H1 (cell line): ENCODE data around the gene TUBB4B. TPM values are rescaled to one million over a fixed set of nuclear protein-coding genes. Genes with fewer than 3 reads are reported as not detected.

Experiments
- CTCF ChIA-PET: fragments of 300-600 bp; sonication (Branson Sonifier 250); formaldehyde crosslinking; loops from one replicate; lab custom pipeline; 2021; ENCODE audit not compliant: partially characterized antibody; lab: Charles Lee
- POLR2A ChIA-PET: fragments of 300-600 bp; sonication (Branson Sonifier 250); formaldehyde crosslinking; loops from one replicate; lab custom pipeline; 2021; ENCODE audit warnings: inconsistent platforms; ENCODE audit not compliant: partially characterized antibody; lab: Charles Lee
- DNase-seq, 2 experiments: peaks; one replicate each; pipeline versions ENCODE4 v3.0.0 to v3.0.0-alpha.2; 2010 to 2022; ENCODE audit warnings: low spot score in 2 of 2, low read depth in 1 of 2, mixed read lengths in 1 of 2
- FAIRE-seq: peaks from 2 replicates; lab custom pipeline; 2011; peaks lifted over from hg19 to GRCh38; lab: Jason Lieb, UNC
- H2AFZ ChIP-seq: 2 replicates; pipeline ENCODE4 v1.8.1; 2012; ENCODE audit warnings: low read length, inconsistent platforms
- H2AK5ac ChIP-seq: 2 replicates; pipeline ENCODE4 v1.6.1; 2013; ENCODE audit warnings: low read depth, low read length
- H2BK120ac ChIP-seq: replicated peaks from 2 replicates; pipeline ENCODE3; 2013; ENCODE audit warnings: low read depth, low read length, inconsistent platforms
- H2BK12ac ChIP-seq: 2 replicates; pipeline ENCODE4 v1.6.1; 2013; ENCODE audit warnings: low read depth, low read length
- H2BK15ac ChIP-seq: 2 replicates; pipeline ENCODE4 v1.6.1; 2013; ENCODE audit warnings: low read length
- H2BK20ac ChIP-seq: 2 replicates; pipeline ENCODE4 v1.6.1; 2013; ENCODE audit warnings: low read length
- H2BK5ac ChIP-seq: 2 replicates; pipeline ENCODE4 v1.6.1; 2013; ENCODE audit warnings: low read depth, low read length
- H3K14ac ChIP-seq: 2 replicates; pipeline ENCODE4 v1.6.1; 2013; ENCODE audit warnings: inconsistent platforms; ENCODE audit not compliant: insufficient read length
- H3K18ac ChIP-seq: 2 replicates; pipeline ENCODE4 v1.6.1; 2013; ENCODE audit warnings: low read length; ENCODE audit errors: extremely low read depth
- H3K23ac ChIP-seq: 2 replicates; pipeline ENCODE4 v1.6.1; 2013; ENCODE audit warnings: inconsistent platforms; ENCODE audit not compliant: insufficient read length
- H3K23me2 ChIP-seq: 2 replicates; pipeline ENCODE4 v1.6.1; 2013; ENCODE audit warnings: low read depth, low read length
- H3K27ac ChIP-seq: 2 replicates; pipeline ENCODE4 v1.6.1; 2011; ENCODE audit warnings: low read depth, low read length, inconsistent platforms
- H3K27me3 ChIP-seq, 4 experiments: replicated peaks in 1 of 4; 1 replicate in 1 of 4; 2 replicates in 3 of 4; pipeline versions ENCODE4 v1.6.1 to v1.8.1; 2011 to 2013; ENCODE audit warnings: low read length in 3 of 4, mild to moderate bottlenecking in 3 of 4, inconsistent platforms in 2 of 4, mixed read lengths in 2 of 4, moderate library complexity in 1 of 4; ENCODE audit not compliant: control insufficient read depth in 3 of 4, insufficient read depth in 3 of 4; ENCODE audit errors: extremely low read depth in 1 of 4
- H3K36me3 ChIP-seq, 4 experiments: 2 replicates each; pipeline versions ENCODE4 v1.6.1 to v1.8.1; 2011 to 2013; ENCODE audit warnings: mild to moderate bottlenecking in 4 of 4, low read length in 3 of 4, moderate library complexity in 2 of 4, control low read depth in 1 of 4, inconsistent platforms in 1 of 4; ENCODE audit not compliant: insufficient read depth in 4 of 4, control insufficient read depth in 2 of 4
- H3K4ac ChIP-seq: replicated peaks from 2 replicates; pipeline ENCODE3; 2013; ENCODE audit warnings: low read length, low read depth, mixed read lengths, inconsistent platforms; ENCODE audit not compliant: insufficient read length
- H3K4me1 ChIP-seq, 4 experiments: replicated peaks in 1 of 4; 1 replicate in 1 of 4; 2 replicates in 3 of 4; pipeline versions ENCODE4 v1.6.1 to v1.8.1; 2011 to 2013; ENCODE audit warnings: low read length in 3 of 4, inconsistent platforms in 2 of 4, mixed read lengths in 1 of 4; ENCODE audit not compliant: insufficient read depth in 4 of 4, control insufficient read depth in 3 of 4
- H3K4me2 ChIP-seq, 2 experiments: 2 replicates each; pipeline versions ENCODE4 v1.6.1 to v1.8.1; 2011 to 2013; ENCODE audit warnings: low read depth in 2 of 2, low read length in 2 of 2, control low read depth in 1 of 2, inconsistent platforms in 1 of 2, mild to moderate bottlenecking in 1 of 2; ENCODE audit not compliant: insufficient read depth in 1 of 2
- H3K4me3 ChIP-seq, 4 experiments: fragments of 200-600, 300-600 bp in 1 of 4; sonication (generic), shearing (Covaris generic), sonication (Bioruptor Twin) in 1 of 4; 2 replicates each; pipeline versions ENCODE4 v1.5.1 to v1.8.1; 2011 to 2016; ENCODE audit warnings: low read length in 4 of 4, low read depth in 3 of 4, control low read depth in 2 of 4, inconsistent platforms in 2 of 4, mild to moderate bottlenecking in 2 of 4, mixed read lengths in 1 of 4, moderate library complexity in 1 of 4; ENCODE audit not compliant: insufficient read depth in 2 of 4; ENCODE audit errors: extremely low read depth in 1 of 4
- H3K56ac ChIP-seq: replicated peaks from 2 replicates; pipeline ENCODE3; 2013; ENCODE audit warnings: low read depth, mild to moderate bottlenecking, mixed read lengths, low read length, inconsistent platforms; ENCODE audit not compliant: insufficient read length
- H3K79me1 ChIP-seq: 2 replicates; pipeline ENCODE4 v1.6.1; 2013; ENCODE audit warnings: low read depth, low read length, control low read depth
- H3K79me2 ChIP-seq, 2 experiments: 2 replicates each; pipeline versions ENCODE4 v1.6.1 to v1.8.1; 2012 to 2013; ENCODE audit warnings: low read length in 2 of 2, mild to moderate bottlenecking in 2 of 2, inconsistent platforms in 1 of 2; ENCODE audit not compliant: insufficient read depth in 2 of 2, control insufficient read depth in 1 of 2
- H3K9ac ChIP-seq, 4 experiments: replicated peaks in 1 of 4; 1 replicate in 1 of 4; 2 replicates in 3 of 4; pipeline versions ENCODE4 v1.6.1 to v1.8.1; 2011 to 2013; ENCODE audit warnings: low read depth in 3 of 4, low read length in 3 of 4, control low read depth in 2 of 4, mild to moderate bottlenecking in 2 of 4, moderate library complexity in 2 of 4, inconsistent platforms in 1 of 4; ENCODE audit errors: extremely low read depth in 1 of 4
- H3K9me3 ChIP-seq, 2 experiments: 2 replicates each; pipeline versions ENCODE4 v1.6.1 to v1.8.1; 2012 to 2013; ENCODE audit warnings: mild to moderate bottlenecking in 2 of 2, moderate library complexity in 2 of 2, control low read depth in 1 of 2, inconsistent platforms in 1 of 2, low read depth in 1 of 2, low read length in 1 of 2, mixed read lengths in 1 of 2; ENCODE audit not compliant: insufficient read depth in 2 of 2
- H4K20me1 ChIP-seq, 2 experiments: replicated peaks in 1 of 2; 2 replicates each; pipeline versions ENCODE3 to v1.8.1; 2011 to 2013; ENCODE audit warnings: inconsistent platforms in 2 of 2, low read length in 2 of 2, mild to moderate bottlenecking in 1 of 2; ENCODE audit not compliant: insufficient read depth in 2 of 2, control insufficient read depth in 1 of 2
- H4K5ac ChIP-seq: 2 replicates; pipeline ENCODE4 v1.6.1; 2013; ENCODE audit warnings: low read length, low read depth, mixed read lengths, inconsistent platforms; ENCODE audit not compliant: insufficient read length
- H4K8ac ChIP-seq: 2 replicates; pipeline ENCODE4 v1.8.0; 2013; ENCODE audit warnings: mild to moderate bottlenecking, moderate library complexity, low read length, inconsistent platforms; ENCODE audit not compliant: insufficient read depth; ENCODE audit errors: extremely low read depth
- H4K91ac ChIP-seq: replicated peaks from 2 replicates; pipeline ENCODE3; 2013; ENCODE audit warnings: low read length, mixed read lengths, inconsistent platforms; ENCODE audit not compliant: insufficient read length
- EZH2 ChIP-seq: fragments of 200-600 bp; sonication (generic); IDR thresholded peaks from 2 replicates; pipeline ENCODE4 v1.7.1; 2012; ENCODE audit warnings: low read depth, mild to moderate bottlenecking, moderate library complexity, low read length, inconsistent platforms; ENCODE audit not compliant: severe bottlenecking
- GABPA ChIP-seq: IDR thresholded peaks from 2 replicates; pipeline ENCODE4 v1.6.1; 2011; ENCODE audit warnings: mild to moderate bottlenecking, low read length, moderate library complexity, borderline replicate concordance; ENCODE audit not compliant: insufficient read depth
- KDM1A ChIP-seq: fragments of 200-600, 300-600 bp; sonication (generic); IDR thresholded peaks from 2 replicates; pipeline ENCODE4 v1.7.1; 2016; ENCODE audit warnings: mild to moderate bottlenecking, low read length, borderline replicate concordance
- POLR2A ChIP-seq, 2 experiments: IDR thresholded peaks; 1 replicate in 1 of 2; 2 replicates in 1 of 2; pipeline ENCODE4 v1.6.1; 2011; ENCODE audit warnings: low read depth in 2 of 2, low read length in 2 of 2, mild to moderate bottlenecking in 2 of 2; ENCODE audit errors: control extremely low read depth in 1 of 2
- SRF ChIP-seq: IDR thresholded peaks from 2 replicates; pipeline ENCODE4 v1.6.1; 2011; ENCODE audit warnings: mild to moderate bottlenecking, low read depth, low read length, moderate library complexity
- TBP ChIP-seq: IDR thresholded peaks from 2 replicates; pipeline ENCODE4 v1.6.1; 2011; ENCODE audit warnings: low read depth, low read length, improper control_type of control experiment
- WGBS, 2 experiments: shearing (Covaris generic) in 1 of 2; methylation state at CpG; one replicate each; pipeline versions ENCODE4 v1.1.6 to v1.1.7; 2013 to 2015; ENCODE audit warnings: low lambda C conversion rate in 2 of 2, mixed read lengths in 2 of 2, inconsistent platforms in 1 of 2, low coverage in 1 of 2, missing lambda C conversion rate in 1 of 2; ENCODE audit not compliant: insufficient replicate concordance in 2 of 2, insufficient coverage in 1 of 2, insufficient read length in 1 of 2; ENCODE audit errors: extremely low coverage in 1 of 2, missing lambda C conversion rate in 1 of 2; 5-methylcytosine and 5-hydroxymethylcytosine counted together
- polyA plus RNA-seq, 7 experiments: library from polyadenylated mRNA; depleted of rRNA in 3 of 7; stranded (reverse) in 5 of 7; unstranded in 2 of 7; fragments of >200 nt in 5 of 7; fragments of 200-250 nt in 2 of 7; gene quantifications; 1 replicate in 5 of 7; 2 replicates in 1 of 7; 4 replicates in 1 of 7; pipeline versions ENCODE4 v1.2.1 to v1.2.3, GENCODE V29; 2011 to 2013; ENCODE audit warnings: missing spikeins in 2 of 7, mixed read lengths in 2 of 7
- total RNA-seq: library from RNA; stranded (reverse); fragmentation: NEBNext Ultra II Directional; extraction: Animal tissue kit (Norgen Biotek cat#: 25700); gene quantifications from 2 replicates; pipeline ENCODE4 v1.2.1, GENCODE V29; 2021
- TF ChIP-seq, protein P1 (sequence below): IDR thresholded peaks from 2 replicates; pipeline ENCODE4 v1.6.1; 2012; ENCODE audit warnings: inconsistent platforms
- TF ChIP-seq, protein P2 (sequence below), 3 experiments: IDR thresholded peaks; 1 replicate in 2 of 3; 2 replicates in 1 of 3; pipeline versions ENCODE4 v1.5.1 to v1.6.1; 2011; ENCODE audit warnings: low read length in 3 of 3, mild to moderate bottlenecking in 3 of 3, inconsistent platforms in 2 of 3, low read depth in 1 of 3, moderate library complexity in 1 of 3; ENCODE audit not compliant: insufficient read depth in 1 of 3; ENCODE audit errors: control extremely low read depth in 1 of 3

Gene TUBB4B
- total and polyA plus RNA-seq, 2 of the 8 experiments (the other 6 are each of a cell fraction or from before 2014, with no cell fraction given) = 280 to 307 TPM

DNA sequence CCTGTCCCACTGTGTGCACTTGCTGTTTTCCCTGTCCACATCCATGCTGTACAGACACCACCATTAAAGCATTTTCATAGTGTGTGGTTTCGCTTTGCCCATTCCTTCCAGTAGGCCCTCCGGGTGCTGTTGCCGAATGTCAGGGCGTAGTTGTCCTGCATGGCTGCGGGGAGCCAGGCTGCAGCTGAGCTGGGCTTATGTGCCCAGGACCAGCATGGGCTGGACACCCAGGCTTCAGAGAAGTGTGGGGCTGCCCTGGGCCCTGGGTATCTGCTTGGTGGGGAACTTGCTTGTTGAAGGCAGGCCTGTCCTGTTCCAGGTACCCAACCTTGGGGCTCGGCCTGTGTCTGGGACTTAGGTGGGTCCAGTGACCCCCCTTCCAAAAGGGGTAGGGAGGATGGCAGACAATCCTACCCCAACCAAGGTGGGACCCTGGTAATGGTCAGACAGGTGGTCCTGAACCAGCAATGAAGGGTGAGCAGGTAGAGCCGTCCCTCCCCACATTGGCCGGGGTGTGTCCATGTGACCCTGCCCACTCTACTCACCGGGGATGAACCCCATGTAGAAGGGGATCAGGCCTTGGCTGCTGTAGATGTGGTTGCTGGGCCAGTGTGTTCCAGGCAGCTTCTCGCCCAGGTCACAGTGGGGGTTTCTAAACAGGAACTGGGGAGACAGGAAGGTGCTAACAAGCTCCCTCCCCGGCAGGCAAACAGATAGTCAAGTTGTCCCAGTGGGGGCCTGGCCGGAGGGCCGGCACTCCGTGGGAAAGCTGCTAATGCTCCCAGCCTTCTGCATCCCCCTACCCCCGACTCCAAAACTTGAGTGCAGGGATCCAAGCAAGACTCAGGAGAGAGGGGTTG lies 2.8 kb downstream of the TUBB4B start:
- Histone ChIP-seq H4K91ac (no peak overlapping the region), H4K5ac (no peak overlapping the region), H3K36me3 (peaks cover 6 to 18% (median 15%) of the 10 kb centered on the region in 4 experiments; a peak in 7 of 8 replicates), H2BK5ac (no peak overlapping the region), H3K27me3 (no peaks in the 10 kb centered on the region; a peak in 1 of 7 replicates), H3K27ac (no peak overlapping the region), H3K79me1 (peaks cover 5% of the 10 kb centered on the region), H2BK12ac (no peak overlapping the region), H4K20me1 (peaks cover 17 to 18% of the 10 kb centered on the region in 2 experiments), H3K79me2 (peaks cover 0 to 17% of the 10 kb centered on the region in 2 experiments; a peak in 2 of 4 replicates), H3K18ac (no peak overlapping the region), H3K9ac (no peak overlapping the region; a peak in 1 of 7 replicates), H2AK5ac (no peak overlapping the region), H3K14ac (no peak overlapping the region), H2BK120ac (no peak overlapping the region), H3K56ac (no peak overlapping the region), H3K4me1 (peaks cover 0 to 20% (median 11%) of the 10 kb centered on the region in 4 experiments; a peak in 5 of 7 replicates), H2BK20ac (no peak overlapping the region), H3K4me2 (peak overlapping the region; percentile 14 to 15; a peak in 1 of 4 replicates), H3K9me3 (no peaks in the 10 kb centered on the region), H3K4me3 (no peak overlapping the region), H2AFZ (no peak overlapping the region), H3K23me2 (peaks cover 5% of the 10 kb centered on the region; the same call in 1 of the 2 replicates), H4K8ac (no peak overlapping the region), H3K4ac (no peak overlapping the region), H2BK15ac (no peak overlapping the region), H3K23ac (no peak overlapping the region)
- ChIA-PET POLR2A (interaction anchor here (0.8 to 69.9 kb wide), 8 partner anchors 9 to 383 kb away, joined by 3 to 1462 read pairs (median 5); partner anchors contain the start of genes CYSRT1, NDOR1, NELFB and NPDC1), CTCF (interaction anchor here (0.8 to 9.1 kb wide), 12 partner anchors 9 to 40 kb away, joined by 3 to 113 read pairs (median 4); partner anchors contain the start of genes CYSRT1, NELFB, RNF208 and RNF224)
- DNase-seq (peak in 1 of 2 experiments; percentile 50), FAIRE-seq (no peak)
- WGBS, 2 experiments = 80% methylated on average over 15 of the region's 15 CpGs; no CpG with 5 or more reads in 1 of the 2 experiments
- no peak for TF ChIP-seq TBP
- no peak for TF ChIP-seq EZH2
- TF ChIP-seq KDM1A = no peak
- no peak for TF ChIP-seq SRF
- TF ChIP-seq, protein P1, sequence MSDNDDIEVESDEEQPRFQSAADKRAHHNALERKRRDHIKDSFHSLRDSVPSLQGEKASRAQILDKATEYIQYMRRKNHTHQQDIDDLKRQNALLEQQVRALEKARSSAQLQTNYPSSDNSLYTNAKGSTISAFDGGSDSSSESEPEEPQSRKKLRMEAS = no peak
- TF ChIP-seq POLR2A (IDR thresholded peaks at IDR 0.05; ENCODE audit: control extremely low read depth in 1 of 2, low read depth in 2 of 2, low read length in 2 of 2) = peak in 1 of 2 experiments; percentile 64; a peak in 1 of 3 replicates
- TF ChIP-seq, protein P2, sequence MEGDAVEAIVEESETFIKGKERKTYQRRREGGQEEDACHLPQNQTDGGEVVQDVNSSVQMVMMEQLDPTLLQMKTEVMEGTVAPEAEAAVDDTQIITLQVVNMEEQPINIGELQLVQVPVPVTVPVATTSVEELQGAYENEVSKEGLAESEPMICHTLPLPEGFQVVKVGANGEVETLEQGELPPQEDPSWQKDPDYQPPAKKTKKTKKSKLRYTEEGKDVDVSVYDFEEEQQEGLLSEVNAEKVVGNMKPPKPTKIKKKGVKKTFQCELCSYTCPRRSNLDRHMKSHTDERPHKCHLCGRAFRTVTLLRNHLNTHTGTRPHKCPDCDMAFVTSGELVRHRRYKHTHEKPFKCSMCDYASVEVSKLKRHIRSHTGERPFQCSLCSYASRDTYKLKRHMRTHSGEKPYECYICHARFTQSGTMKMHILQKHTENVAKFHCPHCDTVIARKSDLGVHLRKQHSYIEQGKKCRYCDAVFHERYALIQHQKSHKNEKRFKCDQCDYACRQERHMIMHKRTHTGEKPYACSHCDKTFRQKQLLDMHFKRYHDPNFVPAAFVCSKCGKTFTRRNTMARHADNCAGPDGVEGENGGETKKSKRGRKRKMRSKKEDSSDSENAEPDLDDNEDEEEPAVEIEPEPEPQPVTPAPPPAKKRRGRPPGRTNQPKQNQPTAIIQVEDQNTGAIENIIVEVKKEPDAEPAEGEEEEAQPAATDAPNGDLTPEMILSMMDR (IDR thresholded peaks at IDR 0.05; ENCODE audit: control extremely low read depth in 1 of 3, insufficient read depth in 1 of 3, low read depth in 1 of 3, low read length in 3 of 3) = no peak
- TF ChIP-seq GABPA = no peak
